Stomach (tissue), 4 donors: ENCODE measurements around the gene DCST2.

Experiments
- CTCF ChIP-seq, 7 experiments: fragments of 450-650 bp in 4 of 7; fragments of 200-600 bp in 3 of 7; sonication (generic) in 3 of 7; IDR thresholded peaks; one replicate each; pipeline ENCODE4 v1.5.1; 2016 to 2019; ENCODE audit warnings: antibody characterized with exemption in 7 of 7, control low read depth in 2 of 7, mild to moderate bottlenecking in 1 of 7
- POLR2A ChIP-seq, 4 donors: fragments of 450-650 bp; IDR thresholded peaks; one replicate each; pipeline ENCODE4 v1.6.1; 2016; ENCODE audit warnings: antibody characterized with exemption in 4 of 4, control low read depth in 2 of 4, mild to moderate bottlenecking in 1 of 4, moderate library complexity in 1 of 4

- TF ChIP-seq CTCF (IDR thresholded peaks at IDR 0.05) (no peak), POLR2A (IDR thresholded peaks at IDR 0.05) (no peak)
Observed at GRCh38 chr1:155075535-155075934, 42.0 kb upstream of the DCST2 start.
